HG03342 (cell line): Measurements from ENCODE around the gene EDA2R.

ENCODE experiments used
- ATAC-seq: cut with Tn5 transposase; IDR thresholded peaks from one replicate; pipeline ENCODE4 v1.9.1; 2021; ENCODE audit warnings: mild to moderate bottlenecking, moderate library complexity; ENCODE audit not compliant: unreplicated experiment

Gene EDA2R

GRCh38 chrX:66638591-66639500 lies at the start of gene EDA2R:
Gene EDA2R, minus strand, starts transcription at chrX:66639078. Its CDS starts 23,058 bp downstream, at chrX:66616020.
- ATAC-seq = peak; percentile 95

- ATAC-seq = no peak
Measured at GRCh38 chrX:66684196-66684595, 45.3 kb upstream of the EDA2R start.

- no peak for ATAC-seq
Measured at GRCh38 chrX:66680451-66680850, 41.6 kb upstream of the EDA2R start.

- no peak for ATAC-seq
Measured at GRCh38 chrX:66677430-66677829, 38.6 kb upstream of the EDA2R start.

- ATAC-seq = no peak
Measured at GRCh38 chrX:66676990-66677389, 38.1 kb upstream of the EDA2R start.

GRCh38 chrX:66676413-66676812 lies 37.5 kb upstream of the EDA2R start:
- no peak for ATAC-seq

- no peak for ATAC-seq
Measured at GRCh38 chrX:66675541-66675940, 36.7 kb upstream of the EDA2R start.

- no peak for ATAC-seq
Measured at GRCh38 chrX:66674506-66674905, 35.6 kb upstream of the EDA2R start.

GRCh38 chrX:66672106-66672505 lies 33.2 kb upstream of the EDA2R start:
- no peak for ATAC-seq

- no peak for ATAC-seq
Measured at GRCh38 chrX:66654411-66654810, 15.5 kb upstream of the EDA2R start.

- ATAC-seq = no peak
Measured at GRCh38 chrX:66635360-66635759, 3.5 kb downstream of the EDA2R start.

- no peak for ATAC-seq
Measured at GRCh38 chrX:66634272-66634671, 4.6 kb downstream of the EDA2R start.

- no peak for ATAC-seq
Measured at GRCh38 chrX:66633541-66633940, 5.3 kb downstream of the EDA2R start.

- ATAC-seq = no peak
Measured at GRCh38 chrX:66632981-66633380, 5.9 kb downstream of the EDA2R start.

GRCh38 chrX:66632473-66632872 lies 6.4 kb downstream of the EDA2R start:
- no peak for ATAC-seq

- peak; percentile 61 for ATAC-seq
Measured at GRCh38 chrX:66625525-66625924, 13.4 kb downstream of the EDA2R start.

- no peak for ATAC-seq
Measured at GRCh38 chrX:66622209-66622608, 16.7 kb downstream of the EDA2R start.

GRCh38 chrX:66616944-66617343 lies 21.9 kb downstream of the EDA2R start:
- no peak for ATAC-seq

- ATAC-seq = no peak
Measured at GRCh38 chrX:66602381-66602938, 36.4 kb downstream of the EDA2R start.

GRCh38 chrX:66601522-66601921 lies 37.4 kb downstream of the EDA2R start:
- no peak for ATAC-seq

GRCh38 chrX:66579219-66579618 lies 59.7 kb downstream of the EDA2R start:
- ATAC-seq = no peak

GRCh38 chrX:66553973-66554372 lies 84.9 kb downstream of the EDA2R start:
- ATAC-seq = no peak
